K562 (cell line): Measurements from ENCODE around the gene ING4. TPM values are rescaled to one million over a fixed set of nuclear protein-coding genes. Genes with fewer than 3 reads are reported as not detected.

ENCODE experiments used
- EHMT2 ChIP-seq: fragments of 450-650 bp; IDR thresholded peaks from 2 replicates; pipeline ENCODE4 v1.6.1; 2018; ENCODE audit warnings: antibody characterized with exemption
- ETS2 ChIP-seq: IDR thresholded peaks from 2 replicates; pipeline ENCODE4 v1.6.1; 2016; ENCODE audit warnings: borderline replicate concordance, missing genetic modification characterization, mild to moderate bottlenecking, moderate library complexity, missing compliant biosample characterization; ENCODE audit not compliant: poor library complexity, severe bottlenecking
- GTF2A2 ChIP-seq: IDR thresholded peaks from 2 replicates; pipeline ENCODE4 v1.6.1; 2016; ENCODE audit warnings: mild to moderate bottlenecking, missing genetic modification characterization, missing compliant biosample characterization
- PCBP1 ChIP-seq: fragments of 200-400 bp; formaldehyde crosslinking; IDR thresholded peaks from 2 replicates; pipeline ENCODE4 v1.6.1; 2018; ENCODE audit warnings: mild to moderate bottlenecking, low read depth, low read length; ENCODE audit not compliant: poor library complexity, severe bottlenecking
- PML ChIP-seq: IDR thresholded peaks from 2 replicates; pipeline ENCODE4 v1.6.1; 2012; ENCODE audit warnings: low read length, inconsistent platforms
- POLR3G ChIP-seq: IDR thresholded peaks from 2 replicates; pipeline ENCODE4 v1.6.1; 2011; ENCODE audit not compliant: insufficient read length, insufficient replicate concordance; ENCODE audit errors: extremely low read depth
- PPARD ChIP-seq: fragments of 250-450 bp; sonication (Bioruptor Pico); IDR thresholded peaks from 2 replicates; pipeline ENCODE4 v1.8.0; 2022; ENCODE audit warnings: inconsistent platforms, mild to moderate bottlenecking, moderate library complexity
- YBX1 ChIP-seq: fragments of 450-650 bp; IDR thresholded peaks from 2 replicates; pipeline ENCODE4 v1.7.1; 2016; ENCODE audit warnings: mild to moderate bottlenecking
- ZC3H11A ChIP-seq: IDR thresholded peaks from 2 replicates; pipeline ENCODE4 v1.6.1; 2012; ENCODE audit warnings: low read depth, low read length, improper control_type of control experiment
- ZNF121 ChIP-seq: sonication (generic); formaldehyde crosslinking; conservative IDR thresholded peaks from 2 replicates; pipeline ENCODE4 v1.8.0; 2022; ENCODE audit warnings: missing genetic modification reagents
- polyA plus RNA-seq, 8 experiments: library from polyadenylated mRNA; depleted of rRNA in 4 of 8; stranded (reverse) in 5 of 8; unstranded in 3 of 8; fragments of >200 nt; fragmentation: Nextera tagmentation in 2 of 8; fragmentation: Illumina TruSeq in 1 of 8; extraction: Ambion mirVana in 2 of 8; extraction: Trizol in 1 of 8; gene quantifications; 2 replicates each; pipeline versions ENCODE4 v1.2.1 to v1.2.3, GENCODE V29; 2011 to 2014; ENCODE audit warnings: inconsistent platforms in 1 of 8, missing spikeins in 1 of 8
- total RNA-seq, 7 experiments: library from RNA; depleted of rRNA in 6 of 7; stranded (reverse); fragments of >200 nt in 6 of 7; fragmentation: Illumina TruSeq in 2 of 7; extraction: Trizol in 2 of 7; gene quantifications; 2 replicates each; pipeline versions ENCODE4 v1.2.1 to v1.2.3, GENCODE V29; 2011 to 2021; ENCODE audit warnings: low replicate concordance in 1 of 7
- TF ChIP-seq, protein P1 (sequence below): fragments of 150-350 bp; conservative IDR thresholded peaks from 2 replicates; pipeline ENCODE4 v1.6.1; 2014; ENCODE audit warnings: low read length
- TF ChIP-seq, protein P2 (sequence below): fragments of 250-450 bp; sonication (Bioruptor Pico); IDR thresholded peaks from 2 replicates; pipeline ENCODE4 v1.9.0; 2021; ENCODE audit warnings: mild to moderate bottlenecking
- TF ChIP-seq, protein P3 (sequence below): sonication (generic); formaldehyde crosslinking; IDR thresholded peaks from 2 replicates; pipeline ENCODE4 v1.8.1; 2023; ENCODE audit warnings: mild to moderate bottlenecking, missing genetic modification reagents

Gene ING4
- total and polyA plus RNA-seq, 9 of the 15 experiments (the other 6 are each of a cell fraction or from before 2014, with no cell fraction given), result 6.6 to 30.2 (median 15.7) TPM

DNA sequence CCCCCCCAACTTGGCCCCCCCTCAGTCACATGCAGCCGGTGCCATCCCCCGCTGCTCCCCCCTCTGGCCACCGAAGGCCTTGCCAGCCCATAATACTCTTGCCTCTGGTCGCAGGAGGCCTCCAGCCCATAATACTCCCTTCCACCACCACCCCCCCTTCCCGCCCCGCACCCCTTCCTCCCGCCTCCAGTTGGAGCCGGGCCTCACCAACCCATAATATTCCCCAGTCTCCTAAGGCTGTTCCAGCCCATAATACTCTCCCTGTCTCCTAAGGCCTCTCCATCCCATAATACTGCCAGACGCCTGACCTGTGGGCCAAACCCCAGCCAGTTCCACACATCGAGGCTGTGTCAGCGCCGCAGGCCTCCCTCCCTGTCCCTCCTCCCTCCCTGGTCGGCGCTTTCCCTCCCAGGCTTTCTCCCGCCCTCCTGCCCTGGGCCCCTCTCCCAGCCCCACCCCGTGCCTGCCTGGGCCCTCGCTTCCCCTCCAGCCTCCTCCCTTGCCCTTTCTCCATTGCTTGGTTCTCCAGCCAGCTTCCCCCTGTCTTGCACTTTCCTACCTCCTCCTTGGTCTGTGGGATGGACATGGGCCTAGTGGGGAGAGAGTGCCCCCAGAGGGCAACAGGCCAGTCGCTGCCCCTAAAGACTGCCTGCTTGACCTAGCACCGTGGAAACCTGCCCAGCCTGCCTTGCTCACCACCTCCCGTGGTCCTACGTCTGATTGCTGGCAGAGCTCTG, 49.0 kb downstream of the ING4 start (continued):
- TF ChIP-seq, protein P1, sequence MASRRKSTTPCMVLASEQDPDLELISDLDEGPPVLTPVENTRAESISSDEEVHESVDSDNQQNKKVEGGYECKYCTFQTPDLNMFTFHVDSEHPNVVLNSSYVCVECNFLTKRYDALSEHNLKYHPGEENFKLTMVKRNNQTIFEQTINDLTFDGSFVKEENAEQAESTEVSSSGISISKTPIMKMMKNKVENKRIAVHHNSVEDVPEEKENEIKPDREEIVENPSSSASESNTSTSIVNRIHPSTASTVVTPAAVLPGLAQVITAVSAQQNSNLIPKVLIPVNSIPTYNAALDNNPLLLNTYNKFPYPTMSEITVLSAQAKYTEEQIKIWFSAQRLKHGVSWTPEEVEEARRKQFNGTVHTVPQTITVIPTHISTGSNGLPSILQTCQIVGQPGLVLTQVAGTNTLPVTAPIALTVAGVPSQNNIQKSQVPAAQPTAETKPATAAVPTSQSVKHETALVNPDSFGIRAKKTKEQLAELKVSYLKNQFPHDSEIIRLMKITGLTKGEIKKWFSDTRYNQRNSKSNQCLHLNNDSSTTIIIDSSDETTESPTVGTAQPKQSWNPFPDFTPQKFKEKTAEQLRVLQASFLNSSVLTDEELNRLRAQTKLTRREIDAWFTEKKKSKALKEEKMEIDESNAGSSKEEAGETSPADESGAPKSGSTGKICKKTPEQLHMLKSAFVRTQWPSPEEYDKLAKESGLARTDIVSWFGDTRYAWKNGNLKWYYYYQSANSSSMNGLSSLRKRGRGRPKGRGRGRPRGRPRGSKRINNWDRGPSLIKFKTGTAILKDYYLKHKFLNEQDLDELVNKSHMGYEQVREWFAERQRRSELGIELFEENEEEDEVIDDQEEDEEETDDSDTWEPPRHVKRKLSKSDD, result no peak
- no peak for TF ChIP-seq ETS2 (tag)
- TF ChIP-seq YBX1, result no peak
- no peak for TF ChIP-seq ZC3H11A
- TF ChIP-seq POLR3G, result no peak
- TF ChIP-seq PCBP1, result no peak
- TF ChIP-seq PML, result no peak
- peak; percentile 44; the same call in 1 of the 2 replicates for TF ChIP-seq EHMT2
- no peak for TF ChIP-seq ZNF121
- TF ChIP-seq, protein P2, sequence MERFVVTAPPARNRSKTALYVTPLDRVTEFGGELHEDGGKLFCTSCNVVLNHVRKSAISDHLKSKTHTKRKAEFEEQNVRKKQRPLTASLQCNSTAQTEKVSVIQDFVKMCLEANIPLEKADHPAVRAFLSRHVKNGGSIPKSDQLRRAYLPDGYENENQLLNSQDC (CRISPR knock-in tag), result no peak
- TF ChIP-seq, protein P3, sequence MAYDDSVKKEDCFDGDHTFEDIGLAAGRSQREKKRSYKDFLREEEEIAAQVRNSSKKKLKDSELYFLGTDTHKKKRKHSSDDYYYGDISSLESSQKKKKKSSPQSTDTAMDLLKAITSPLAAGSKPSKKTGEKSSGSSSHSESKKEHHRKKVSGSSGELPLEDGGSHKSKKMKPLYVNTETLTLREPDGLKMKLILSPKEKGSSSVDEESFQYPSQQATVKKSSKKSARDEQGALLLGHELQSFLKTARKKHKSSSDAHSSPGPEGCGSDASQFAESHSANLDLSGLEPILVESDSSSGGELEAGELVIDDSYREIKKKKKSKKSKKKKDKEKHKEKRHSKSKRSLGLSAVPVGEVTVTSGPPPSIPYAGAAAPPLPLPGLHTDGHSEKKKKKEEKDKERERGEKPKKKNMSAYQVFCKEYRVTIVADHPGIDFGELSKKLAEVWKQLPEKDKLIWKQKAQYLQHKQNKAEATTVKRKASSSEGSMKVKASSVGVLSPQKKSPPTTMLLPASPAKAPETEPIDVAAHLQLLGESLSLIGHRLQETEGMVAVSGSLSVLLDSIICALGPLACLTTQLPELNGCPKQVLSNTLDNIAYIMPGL (CRISPR knock-in tag), result no peak
- TF ChIP-seq PPARD (CRISPR knock-in tag), result no peak
- TF ChIP-seq GTF2A2, result no peak
- TF ChIP-seq, all 486 proteins: peak for 111
